Measurements from ENCODE around the gene TRRAP. TPM values are rescaled to one million over a fixed set of nuclear protein-coding genes. Genes with fewer than 3 reads are reported as not detected.
"Not testable (repeated sequence)": the region's sequence is repeated elsewhere in the genome, so short reads cannot be mapped to it uniquely, and the experiment has no call there.

Gene TRRAP
- total RNA-seq, 4 donors from 2014 or later, result 27.2 to 35.8 (median 30.1) TPM

DNA sequence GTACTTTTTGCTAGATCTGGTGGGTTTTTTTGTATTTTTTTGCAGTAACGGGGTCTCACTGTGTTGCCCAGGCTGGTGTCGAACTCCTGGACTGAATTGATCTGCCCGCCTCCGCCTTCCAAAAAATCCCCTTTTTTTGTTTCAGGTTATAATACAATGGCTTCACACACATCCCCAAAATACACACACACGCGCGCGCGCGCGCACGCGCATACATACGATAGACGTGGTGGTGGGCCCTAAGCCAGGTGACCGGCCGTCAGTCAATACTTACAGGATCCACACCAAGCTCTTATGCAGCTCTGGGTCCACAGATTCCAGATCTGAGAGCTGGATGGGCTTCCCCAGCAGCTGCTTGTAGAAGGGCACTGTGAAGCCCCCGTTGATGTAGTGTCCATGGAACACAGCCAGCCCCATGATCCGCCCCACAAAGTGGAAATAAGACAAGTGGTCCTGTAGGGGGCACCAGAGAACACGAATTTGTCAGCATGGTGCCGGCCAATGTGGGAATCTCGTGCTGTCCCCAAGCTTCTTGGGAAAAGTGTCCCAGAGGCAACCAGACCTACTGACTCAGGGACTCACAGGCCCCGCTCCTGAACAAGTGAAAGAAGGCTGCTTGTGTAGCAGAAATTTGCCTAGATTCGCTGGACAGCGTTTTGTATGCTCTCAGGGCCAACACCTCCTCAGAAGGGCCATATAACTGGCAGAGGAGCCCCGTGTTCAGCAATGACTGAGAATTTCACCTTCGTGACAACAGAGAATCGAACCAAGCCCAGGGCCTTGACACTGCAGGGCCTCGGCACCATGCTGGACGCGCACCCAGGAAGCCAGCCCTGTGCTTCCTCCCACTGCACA is 162.0 kb downstream of the TRRAP start:
- TF ChIP-seq, protein P1, sequence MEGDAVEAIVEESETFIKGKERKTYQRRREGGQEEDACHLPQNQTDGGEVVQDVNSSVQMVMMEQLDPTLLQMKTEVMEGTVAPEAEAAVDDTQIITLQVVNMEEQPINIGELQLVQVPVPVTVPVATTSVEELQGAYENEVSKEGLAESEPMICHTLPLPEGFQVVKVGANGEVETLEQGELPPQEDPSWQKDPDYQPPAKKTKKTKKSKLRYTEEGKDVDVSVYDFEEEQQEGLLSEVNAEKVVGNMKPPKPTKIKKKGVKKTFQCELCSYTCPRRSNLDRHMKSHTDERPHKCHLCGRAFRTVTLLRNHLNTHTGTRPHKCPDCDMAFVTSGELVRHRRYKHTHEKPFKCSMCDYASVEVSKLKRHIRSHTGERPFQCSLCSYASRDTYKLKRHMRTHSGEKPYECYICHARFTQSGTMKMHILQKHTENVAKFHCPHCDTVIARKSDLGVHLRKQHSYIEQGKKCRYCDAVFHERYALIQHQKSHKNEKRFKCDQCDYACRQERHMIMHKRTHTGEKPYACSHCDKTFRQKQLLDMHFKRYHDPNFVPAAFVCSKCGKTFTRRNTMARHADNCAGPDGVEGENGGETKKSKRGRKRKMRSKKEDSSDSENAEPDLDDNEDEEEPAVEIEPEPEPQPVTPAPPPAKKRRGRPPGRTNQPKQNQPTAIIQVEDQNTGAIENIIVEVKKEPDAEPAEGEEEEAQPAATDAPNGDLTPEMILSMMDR (IDR thresholded peaks at IDR 0.05), result peak in 2 of 3 donors; percentile 14 to 63
- DNase-seq (ENCODE audit: low spot score), result no peak
- ATAC-seq (ENCODE audit: low FRiP score), result peak; percentile 74

DNA sequence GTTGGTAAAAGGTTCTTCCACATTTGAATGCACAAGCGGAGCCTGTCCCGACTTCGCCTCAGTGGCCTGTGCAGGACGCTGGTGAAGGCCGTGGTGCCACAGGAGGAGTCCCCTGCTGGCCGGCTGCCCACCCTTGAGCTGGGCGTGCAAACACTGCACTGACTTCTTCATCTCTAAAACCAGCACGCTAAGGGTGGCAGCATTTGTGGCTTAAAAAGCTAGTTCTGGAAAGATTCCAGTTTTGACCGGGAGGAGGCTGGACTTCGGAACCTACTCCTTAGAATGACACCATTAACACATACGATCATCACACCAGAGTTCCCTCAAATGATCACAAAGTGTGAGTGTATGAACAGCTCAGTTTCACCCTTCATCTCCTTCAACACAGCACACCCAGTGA is 163.2 kb downstream of the TRRAP start:
- ATAC-seq (ENCODE audit: low FRiP score) (no peak), DNase-seq (ENCODE audit: low spot score) (no peak)
- TF ChIP-seq, protein P1 (IDR thresholded peaks at IDR 0.05), result no peak

DNA sequence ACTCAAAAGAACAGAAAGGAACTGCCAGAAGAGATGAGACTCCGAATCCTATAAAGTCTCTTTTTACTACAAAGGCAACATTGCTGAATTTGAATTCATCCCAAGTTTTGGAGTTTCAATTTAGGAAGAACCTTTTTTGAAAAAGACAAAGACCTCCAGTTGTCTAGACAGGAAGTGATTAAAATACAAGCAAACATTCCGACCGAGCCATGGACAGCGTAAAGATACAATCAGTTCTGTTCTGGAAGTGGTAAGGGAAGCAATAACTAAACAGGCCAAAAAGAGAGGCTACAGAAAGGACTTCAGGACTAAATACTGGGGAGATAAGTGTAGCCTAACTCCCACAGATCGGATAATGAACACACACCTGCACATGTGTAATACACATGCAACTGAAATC is 164.6 kb downstream of the TRRAP start:
- no peak for ATAC-seq (ENCODE audit: low FRiP score)
- TF ChIP-seq, protein P1 (IDR thresholded peaks at IDR 0.05), result no peak
- DNase-seq (ENCODE audit: low spot score), result no peak

DNA sequence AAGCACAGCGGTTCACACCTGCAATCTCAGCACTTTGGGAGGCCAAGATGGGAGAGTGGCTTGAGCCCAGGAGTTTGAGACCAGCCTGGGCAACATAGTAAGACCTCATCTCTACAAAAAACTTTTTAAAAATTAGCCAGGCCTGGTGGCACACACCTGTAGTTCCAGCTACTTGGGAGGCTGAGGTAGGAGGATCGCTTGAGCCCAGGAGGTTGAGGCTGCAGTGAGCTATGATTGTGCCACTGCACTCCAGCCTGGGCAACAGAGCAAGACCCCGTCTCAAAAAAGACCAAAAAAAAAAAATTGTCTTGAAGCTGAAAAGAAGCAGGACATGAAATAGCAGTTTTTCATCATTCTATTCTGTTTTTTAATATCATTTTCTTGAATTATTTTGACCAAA is 166.5 kb downstream of the TRRAP start:
- ATAC-seq (ENCODE audit: low FRiP score); DNase-seq (ENCODE audit: low spot score): not testable (repeated sequence)

DNA sequence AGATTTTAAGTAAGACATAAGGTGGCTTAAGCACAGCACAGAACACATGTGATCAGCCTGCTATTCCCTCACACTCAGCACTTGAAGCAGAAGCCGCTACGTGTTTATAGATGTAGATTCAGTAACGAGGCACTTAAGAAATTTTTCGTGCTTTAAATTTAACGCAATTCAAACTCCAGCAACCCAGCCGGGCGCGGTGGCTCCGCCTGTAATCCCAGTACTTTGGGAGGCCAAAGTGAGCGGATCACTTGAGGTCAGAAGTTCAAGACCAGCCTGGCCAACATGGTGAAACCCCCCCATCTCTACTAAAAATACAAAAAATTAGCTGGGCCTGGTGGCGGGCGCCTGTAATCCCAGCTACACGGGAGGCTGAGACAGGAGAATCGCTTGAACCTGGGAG is 167.9 kb downstream of the TRRAP start:
- not testable (repeated sequence) for ATAC-seq (ENCODE audit: low FRiP score); DNase-seq (ENCODE audit: low spot score)

DNA sequence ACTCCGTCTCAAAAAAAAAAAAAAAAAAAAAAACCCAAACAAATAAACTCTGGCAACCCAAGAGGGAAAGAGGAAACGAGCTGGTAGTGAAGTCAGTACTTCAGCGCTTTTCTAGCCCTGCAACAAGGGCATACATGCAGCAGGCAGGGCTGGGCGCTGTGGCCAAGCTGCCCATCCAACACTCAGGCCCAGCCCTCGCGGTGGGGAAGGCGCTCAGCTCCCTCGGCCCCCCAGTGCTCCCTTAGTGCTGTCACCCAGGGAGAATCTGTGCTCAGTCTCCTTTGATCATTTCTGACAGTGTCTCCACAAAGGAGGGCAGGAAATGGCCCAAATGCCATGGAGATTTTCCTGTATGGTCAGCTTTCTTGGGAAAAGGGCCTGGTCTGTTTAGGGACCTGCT is 168.4 kb downstream of the TRRAP start:
- TF ChIP-seq, protein P1 (IDR thresholded peaks at IDR 0.05), result no peak
- no peak for ATAC-seq (ENCODE audit: low FRiP score)
- no peak for DNase-seq (ENCODE audit: low spot score)

DNA sequence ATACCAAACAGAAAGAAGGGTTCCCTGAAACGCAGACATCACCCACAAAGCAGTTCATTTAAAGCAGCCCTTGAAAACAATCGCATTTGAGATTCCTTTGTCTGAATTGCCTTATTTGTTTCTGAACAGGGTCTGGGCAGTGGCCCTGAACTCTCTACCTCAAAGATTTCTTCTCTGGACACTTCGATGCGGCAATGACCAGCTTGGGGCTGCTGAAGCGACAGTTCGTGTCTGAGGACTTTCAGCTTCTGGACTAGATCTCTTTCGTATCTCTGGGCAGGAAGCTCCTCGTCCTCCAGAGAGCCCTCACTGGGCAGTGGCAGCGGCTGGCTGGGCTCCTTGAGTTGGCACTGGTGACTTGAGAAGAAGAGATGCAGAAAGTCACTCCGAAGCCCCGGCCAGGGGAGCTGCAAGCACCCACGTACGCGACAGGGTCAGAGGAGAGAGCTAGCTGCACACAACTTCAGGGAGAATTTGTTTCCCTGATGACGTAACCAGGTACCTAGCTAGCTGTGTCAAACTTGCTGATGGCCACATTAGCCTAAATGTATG is 169.3 kb downstream of the TRRAP start:
- TF ChIP-seq, protein P1 (IDR thresholded peaks at IDR 0.05), result no peak
- no peak for ATAC-seq (ENCODE audit: low FRiP score)
- DNase-seq (ENCODE audit: low spot score), result no peak

DNA sequence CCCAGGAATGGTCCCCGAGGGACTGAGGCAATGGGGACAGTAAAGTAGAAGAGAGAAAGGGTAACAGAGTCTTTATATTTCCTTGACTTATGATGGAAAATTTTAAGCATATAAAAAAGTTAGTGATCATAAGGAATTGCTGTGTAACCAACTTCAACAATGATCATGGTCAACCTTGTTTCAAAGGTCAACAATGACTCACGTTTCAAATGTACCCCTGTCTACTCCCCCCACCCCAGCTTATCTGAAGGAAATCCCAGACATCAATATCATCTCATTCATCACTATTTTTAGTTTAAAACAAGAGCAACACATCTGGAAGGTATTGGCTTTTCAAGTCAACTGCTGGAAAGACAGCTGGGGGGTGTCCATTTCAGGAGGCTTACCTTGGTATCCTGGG is 172.6 kb downstream of the TRRAP start:
- TF ChIP-seq, protein P1 (IDR thresholded peaks at IDR 0.05), result no peak
- no peak for DNase-seq (ENCODE audit: low spot score)
- no peak for ATAC-seq (ENCODE audit: low FRiP score)

All from omental fat pad (tissue), 4 donors.